NCI-H524 (cell line): Measurements from ENCODE around the gene GGNBP2.

Source experiments
- DNase-seq, 2 experiments: peaks; one replicate each; lab custom pipeline; 2025; lab: John Stamatoyannopoulos, UW

Gene GGNBP2

GRCh38 chr17:36566081-36566480, 21.4 kb downstream of the GGNBP2 start:
- DNase-seq, result no peak

- no peak for DNase-seq
These were observed 30.3 kb downstream of the GGNBP2 start for GRCh38 chr17:36575028-36575427.

DNA sequence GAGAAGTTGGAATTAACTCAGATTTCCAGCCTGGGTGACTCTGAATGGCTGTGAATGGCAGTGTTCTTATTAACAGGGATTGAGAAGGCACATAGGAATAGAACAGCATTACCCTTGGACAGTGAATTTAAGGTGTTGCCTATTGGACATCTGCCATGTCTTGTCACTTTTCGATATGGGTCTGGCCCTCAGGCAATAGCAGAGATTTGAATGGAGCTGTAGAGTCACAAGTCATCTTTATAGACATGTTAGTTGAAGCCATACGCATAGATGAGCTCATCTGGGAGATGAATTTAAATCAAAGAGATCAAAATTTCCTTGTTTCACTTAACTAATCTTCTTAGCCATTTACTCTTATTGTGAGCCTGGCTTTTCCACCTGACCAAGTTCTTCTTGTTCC, 32.1 kb downstream of the GGNBP2 start:
- DNase-seq, result no peak

DNA sequence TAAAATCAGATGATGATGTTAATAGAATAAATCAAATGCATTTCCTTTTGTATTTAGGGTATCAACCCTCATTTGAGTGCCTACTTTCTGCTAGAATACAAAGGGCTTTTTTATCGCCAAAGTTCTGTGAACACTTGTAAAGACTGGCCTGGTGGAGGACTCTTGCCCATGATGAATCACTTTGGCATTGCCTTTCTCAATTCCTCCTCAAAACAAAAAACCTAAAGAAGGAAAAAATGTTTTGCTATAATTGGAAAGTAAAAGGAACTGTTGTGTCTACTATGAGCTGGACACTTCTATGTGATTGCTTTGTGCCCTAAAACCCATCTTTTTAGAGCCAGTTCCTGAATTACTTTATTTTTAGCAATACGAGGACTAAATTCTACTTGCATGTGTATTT, 34.0 kb downstream of the GGNBP2 start:
- DNase-seq, result no peak

GRCh38 chr17:36583787-36584186, 39.1 kb downstream of the GGNBP2 start:
- no peak for DNase-seq

GRCh38 chr17:36586138-36586537, 41.4 kb downstream of the GGNBP2 start:
- DNase-seq, result no peak

DNA sequence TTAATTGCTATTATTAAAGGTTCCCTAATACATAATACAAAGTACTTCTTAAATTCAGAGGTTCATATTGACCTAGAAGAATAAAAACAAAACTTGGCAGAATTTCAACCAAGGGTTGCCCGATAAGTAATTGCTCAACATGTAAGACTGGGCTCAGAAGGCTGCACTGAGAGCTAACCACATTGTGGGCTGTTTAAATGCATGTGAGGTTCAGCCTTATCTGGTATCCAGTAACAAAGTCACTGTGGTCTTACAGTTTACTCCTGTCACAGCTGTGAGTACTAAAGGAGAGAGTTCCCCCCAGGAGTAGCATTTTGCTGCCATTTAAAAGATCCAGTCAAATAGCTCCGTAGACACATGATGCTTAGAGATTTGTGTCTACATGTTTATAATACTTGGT, 45.4 kb downstream of the GGNBP2 start:
- no peak for DNase-seq

DNA sequence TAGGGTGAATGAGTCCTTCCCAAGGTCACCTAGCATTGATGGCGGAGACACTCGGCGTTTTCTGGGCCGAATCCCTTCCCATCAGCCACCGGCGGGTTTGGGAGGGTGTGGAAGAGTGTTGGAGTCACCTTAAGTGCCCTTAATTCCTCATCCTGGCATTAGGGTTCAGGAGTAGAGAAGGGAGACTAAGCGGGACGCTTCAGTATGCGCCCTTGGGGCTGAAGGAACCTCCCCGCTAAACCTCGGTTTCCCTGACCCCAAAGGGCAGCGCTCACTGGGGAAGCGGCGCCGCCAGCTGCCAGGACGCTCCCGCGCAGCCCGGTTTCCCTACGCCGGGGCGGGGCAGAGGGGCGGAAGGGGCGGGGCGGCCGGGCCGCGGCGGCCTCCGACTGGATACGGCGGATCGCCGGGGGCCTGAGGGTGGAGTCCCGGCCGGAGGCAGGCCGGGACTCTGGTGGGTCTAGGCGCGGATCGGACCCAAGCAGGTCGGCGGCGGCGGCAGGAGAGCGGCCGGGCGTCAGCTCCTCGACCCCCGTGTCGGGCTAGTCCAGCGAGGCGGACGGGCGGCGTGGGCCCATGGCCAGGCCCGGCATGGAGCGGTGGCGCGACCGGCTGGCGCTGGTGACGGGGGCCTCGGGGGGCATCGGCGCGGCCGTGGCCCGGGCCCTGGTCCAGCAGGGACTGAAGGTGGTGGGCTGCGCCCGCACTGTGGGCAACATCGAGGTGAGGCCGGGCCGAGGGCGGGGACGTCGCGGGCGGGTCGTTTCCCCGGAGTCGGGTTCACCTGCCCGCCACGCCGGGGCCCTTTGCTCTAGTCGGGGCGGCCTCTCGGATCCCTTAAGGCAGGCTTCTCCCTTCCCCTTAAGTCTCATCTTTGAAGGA, 47.0 kb downstream of the GGNBP2 start, which contains the start of gene DHRS11:
Gene DHRS11, plus strand, starts transcription at position 446 of the 882 bp plus-strand sequence. Its CDS starts 131 bp downstream, at position 577.
- peak; percentile 66 to 80 for DNase-seq

GRCh38 chr17:36592316-36592715, 47.6 kb downstream of the GGNBP2 start:
- peak in 1 of 2 experiments; percentile 51 for DNase-seq

DNA sequence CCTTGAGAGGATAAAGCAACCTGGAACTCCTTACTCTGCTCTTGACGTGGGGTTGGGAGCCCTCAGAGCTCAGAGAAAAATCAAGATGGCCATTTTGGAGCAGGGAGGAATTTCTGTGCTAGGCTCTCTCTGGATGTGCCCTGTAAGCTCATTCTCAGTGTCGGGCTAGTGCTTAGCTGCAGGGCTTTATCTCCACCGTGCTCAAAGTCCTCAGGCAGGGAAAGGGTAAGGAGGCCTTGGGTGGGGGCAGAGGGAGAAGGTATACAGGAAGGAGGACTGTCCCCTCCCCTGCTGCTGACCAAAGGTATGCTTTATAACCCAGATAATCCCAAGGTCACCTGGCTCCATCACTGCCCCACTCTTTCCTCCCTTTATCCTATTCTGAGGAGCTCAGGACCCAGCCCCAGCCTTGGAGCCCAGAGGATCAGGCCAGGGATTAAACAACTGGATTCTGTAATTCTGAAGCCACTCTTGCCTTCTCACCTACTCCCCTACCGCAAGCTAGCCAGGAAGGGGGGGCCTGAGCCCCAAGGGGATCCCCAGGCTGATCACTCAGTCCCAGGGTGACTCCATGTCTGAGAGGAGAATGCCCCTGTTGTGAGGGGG, 48.1 kb downstream of the GGNBP2 start:
- no peak for DNase-seq

GRCh38 chr17:36593656-36594316, 49.1 kb downstream of the GGNBP2 start:
- DNase-seq, result no peak

- DNase-seq, result no peak
These were observed 50.1 kb downstream of the GGNBP2 start for GRCh38 chr17:36594626-36595401.

DNA sequence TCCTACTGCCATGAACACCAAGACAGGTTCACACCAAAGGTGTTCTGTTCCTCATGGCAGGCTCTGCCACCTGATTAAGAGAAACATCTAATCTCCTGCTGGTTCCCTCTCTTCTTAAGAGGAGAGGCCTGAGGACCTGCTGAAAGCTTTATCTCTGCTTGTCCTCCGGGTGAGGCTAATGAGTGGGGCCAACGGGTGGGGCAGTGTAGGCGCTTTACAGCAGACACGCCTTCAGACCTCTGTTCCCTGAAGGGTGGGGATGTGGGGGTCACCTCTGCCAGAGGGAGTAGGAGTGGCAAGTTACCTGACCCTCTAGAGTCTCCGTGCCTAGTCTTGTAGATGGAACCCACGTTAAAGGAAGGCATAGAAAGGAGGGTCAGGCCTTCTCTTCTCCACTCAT, 52.5 kb downstream of the GGNBP2 start:
- DNase-seq, result no peak

DNA sequence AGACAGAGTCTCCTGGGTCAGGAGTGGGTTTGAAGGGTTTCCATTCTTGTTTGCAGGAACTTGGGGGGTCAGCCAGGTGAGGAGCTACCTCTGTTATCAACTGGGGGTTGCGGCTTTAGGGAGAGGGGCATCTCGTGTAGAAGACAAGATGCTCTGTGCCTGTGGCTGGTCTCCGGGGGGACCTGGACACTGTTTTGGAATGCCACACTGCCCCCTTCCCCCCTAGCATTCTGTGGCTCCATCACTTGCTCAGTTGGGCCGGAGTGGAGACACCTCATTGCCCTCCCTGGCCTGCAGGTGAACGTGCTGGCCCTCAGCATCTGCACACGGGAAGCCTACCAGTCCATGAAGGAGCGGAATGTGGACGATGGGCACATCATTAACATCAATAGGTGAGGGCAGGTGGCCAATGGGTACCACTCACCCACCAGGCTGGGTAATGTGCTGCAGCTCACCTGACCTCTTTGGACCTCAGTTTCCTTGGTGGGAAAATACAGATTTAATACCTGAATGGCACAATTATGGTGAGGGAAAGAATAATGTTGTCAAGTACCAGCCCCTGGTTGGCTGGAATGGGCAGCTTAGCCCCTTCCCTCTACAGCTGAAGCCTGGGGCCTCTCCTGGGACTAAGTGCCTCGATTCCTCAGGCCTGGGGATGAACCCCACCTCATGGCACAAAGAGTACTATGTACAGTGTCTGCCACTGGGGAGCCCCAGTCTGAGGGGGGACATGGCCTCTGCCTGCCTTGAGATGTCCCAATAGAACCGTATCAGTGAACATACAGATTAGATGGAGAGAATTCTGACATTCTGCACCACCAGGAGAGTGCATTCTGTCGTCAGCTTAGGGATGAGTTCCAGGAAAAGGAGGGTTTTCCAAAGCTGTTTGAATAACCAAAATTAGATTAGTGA, 53.4 kb downstream of the GGNBP2 start:
- no peak for DNase-seq

- no peak for DNase-seq
These were observed 54.3 kb downstream of the GGNBP2 start for GRCh38 chr17:36598951-36599401.

GRCh38 chr17:36599546-36600250, 55.0 kb downstream of the GGNBP2 start:
- no peak for DNase-seq

- peak in 1 of 2 experiments; percentile 37 for DNase-seq
These were observed 55.7 kb downstream of the GGNBP2 start for GRCh38 chr17:36600465-36600864.

DNA sequence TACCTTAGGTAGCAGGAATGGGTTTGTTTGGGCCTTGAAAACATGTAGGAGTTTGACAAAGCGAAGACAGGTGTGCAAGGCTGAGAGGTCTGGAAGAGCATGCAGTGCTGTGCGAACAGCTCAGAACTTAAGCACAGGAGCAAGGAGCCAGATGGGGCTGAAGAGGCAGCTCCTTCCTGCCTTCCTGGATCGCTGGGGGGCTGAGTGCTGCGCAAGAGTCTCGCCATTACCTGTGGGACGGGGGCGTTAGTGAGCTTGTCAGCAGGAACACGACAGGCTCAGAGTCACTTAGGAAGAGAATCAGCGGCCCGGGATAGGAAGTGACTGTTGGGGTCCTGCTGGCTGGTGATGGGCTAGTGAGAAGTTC, 56.2 kb downstream of the GGNBP2 start:
- DNase-seq, result peak; percentile 83 to 91

- peak; percentile 96 for DNase-seq
These were observed 56.7 kb downstream of the GGNBP2 start, which contains the start of gene MRM1 for GRCh38 chr17:36601303-36602029. TSS of gene MRM1 (plus strand) at chr17:36601583. CDS start at chr17:36601811, 228 bp downstream.
